GM10847 (cell line): ENCODE data around the gene WSB1.

Source experiments
- POLR2A ChIP-seq: IDR thresholded peaks from 2 replicates; pipeline ENCODE4 v1.6.1; 2011; ENCODE audit not compliant: insufficient read length; ENCODE audit errors: extremely low read depth

Gene WSB1

DNA sequence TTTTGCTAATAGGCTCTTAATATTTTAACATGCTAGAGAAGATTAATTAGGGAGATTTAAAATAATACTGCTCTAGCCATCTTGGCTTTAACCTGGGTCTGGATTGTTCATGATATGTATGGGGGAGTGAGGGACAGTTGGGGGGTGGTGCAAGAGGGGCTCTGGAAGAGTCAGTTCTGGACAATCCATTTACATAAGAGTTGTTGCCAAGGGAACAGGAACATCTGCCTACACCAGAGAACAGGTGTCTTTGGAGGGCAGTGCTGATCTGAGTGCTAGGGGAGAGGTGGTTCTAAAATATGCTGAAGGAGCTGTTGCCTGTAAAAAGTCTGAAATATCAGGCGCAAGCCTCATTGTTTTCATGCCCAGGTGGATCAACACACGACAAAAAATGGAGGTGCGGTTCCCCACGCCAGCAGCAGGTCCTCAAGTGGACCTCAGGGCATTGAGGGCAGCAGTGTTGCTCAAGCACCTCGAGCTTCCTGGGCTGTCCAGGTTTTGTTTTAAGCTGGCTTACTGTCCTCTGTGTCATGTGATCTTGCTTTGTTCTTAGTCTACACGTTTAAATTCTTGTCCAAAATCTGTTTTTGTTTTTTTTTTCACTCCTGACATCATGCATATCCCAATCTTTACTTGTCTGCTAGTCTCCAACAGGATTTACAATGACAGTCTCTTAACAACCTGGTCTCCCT is 25.4 kb upstream of the WSB1 start:
- no peak for TF ChIP-seq POLR2A

DNA sequence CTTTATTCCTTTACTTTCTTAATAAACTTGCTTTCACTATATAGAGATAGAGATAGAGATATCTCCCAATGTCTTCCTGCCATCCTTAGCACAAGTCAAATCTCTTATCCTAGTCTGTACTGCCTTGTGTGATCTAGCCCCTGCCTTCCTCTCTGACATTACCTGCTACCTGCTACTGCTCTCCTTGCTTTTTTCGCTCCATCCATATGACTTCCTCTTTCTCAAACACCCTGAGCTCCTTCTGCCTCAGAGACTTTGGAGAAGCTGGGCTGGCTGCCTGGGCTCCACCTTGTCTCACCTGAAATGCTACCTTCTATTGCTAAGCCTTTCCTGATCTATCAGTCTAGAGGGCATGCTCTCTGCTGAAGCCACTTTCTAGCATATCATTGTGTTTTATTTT is 24.7 kb upstream of the WSB1 start:
- no peak for TF ChIP-seq POLR2A

DNA sequence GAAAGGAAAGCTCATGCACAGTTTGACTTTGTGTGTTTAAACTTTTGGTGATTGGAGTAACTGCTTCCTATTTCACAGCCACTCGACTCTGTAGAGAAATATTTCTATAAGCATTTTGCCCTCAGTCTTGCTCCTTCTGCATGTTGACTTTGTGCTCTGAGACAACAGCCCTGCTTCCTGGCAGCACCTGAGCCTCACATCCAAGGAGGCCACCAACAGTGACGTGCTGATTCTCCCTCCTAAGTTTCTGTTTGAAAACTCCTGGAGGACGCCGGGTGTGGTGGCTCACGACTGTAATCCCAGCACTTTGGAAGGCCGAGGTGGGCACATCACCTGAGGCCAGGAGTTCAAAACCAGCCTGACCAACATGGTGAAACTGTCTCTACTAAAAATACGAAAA is 23.9 kb upstream of the WSB1 start:
- no peak for TF ChIP-seq POLR2A

DNA sequence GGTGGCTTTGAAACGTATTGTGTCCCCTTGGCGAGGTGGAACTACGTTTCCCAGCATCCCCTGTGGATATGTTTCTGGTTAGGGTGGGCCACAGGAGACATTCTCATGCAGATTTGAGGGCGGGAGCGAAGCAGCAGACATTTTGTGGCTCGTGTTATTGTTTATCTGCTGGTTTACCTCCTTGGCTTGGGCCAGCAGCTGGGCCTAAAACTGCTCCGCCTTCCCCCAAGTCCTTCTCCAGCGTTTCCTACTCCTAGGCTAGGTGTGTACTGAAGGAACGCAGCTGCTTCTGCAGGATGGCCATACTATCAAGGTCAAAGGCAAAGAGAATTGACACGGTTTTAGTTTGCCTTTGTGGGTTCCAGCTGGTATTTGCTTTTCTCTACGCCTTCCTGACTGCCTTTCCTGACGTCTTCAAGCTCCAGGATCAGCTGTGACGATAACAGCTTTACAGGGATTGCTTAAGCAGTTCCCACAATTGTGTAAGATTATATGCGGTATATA is 17.2 kb upstream of the WSB1 start:
- no peak for TF ChIP-seq POLR2A

DNA sequence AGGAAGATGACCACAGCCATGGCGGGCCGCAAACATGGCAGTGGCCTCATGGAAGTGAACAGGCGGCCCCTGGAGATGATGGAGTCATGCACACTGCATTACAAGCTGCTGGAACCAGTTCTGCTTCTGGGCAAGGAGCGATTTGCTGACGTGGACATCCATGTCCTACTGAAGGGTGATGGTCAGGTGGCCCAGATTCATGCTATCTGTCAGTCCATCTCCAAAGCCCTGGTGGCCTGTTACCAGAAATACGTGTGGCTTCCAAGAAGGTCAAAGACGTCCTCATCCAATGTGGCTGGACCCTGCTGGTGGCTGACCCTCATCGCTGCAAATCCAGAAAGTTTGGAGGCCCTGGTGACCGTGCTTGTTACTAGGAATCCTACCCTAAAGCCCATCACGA is 13.4 kb upstream of the WSB1 start:
- TF ChIP-seq POLR2A = no peak

DNA sequence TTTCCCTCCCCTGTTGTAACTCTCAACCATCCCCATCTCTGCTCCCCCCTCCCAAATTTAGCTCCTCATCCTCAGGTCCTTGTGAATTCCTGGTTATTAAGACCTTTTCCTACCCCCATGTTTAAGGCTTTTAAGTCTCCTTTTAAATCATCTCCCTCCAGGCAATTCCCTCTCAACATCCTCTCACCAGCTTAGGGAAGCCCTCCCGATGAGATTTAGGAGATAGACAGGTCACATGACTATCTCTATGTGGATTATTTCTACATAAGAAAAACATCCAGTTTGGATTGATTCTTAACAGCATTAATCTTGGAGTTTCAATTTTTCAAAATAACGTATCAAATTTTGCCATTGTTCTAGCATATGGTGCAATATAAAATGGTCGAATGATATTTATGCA is 12.5 kb upstream of the WSB1 start:
- TF ChIP-seq POLR2A = no peak

DNA sequence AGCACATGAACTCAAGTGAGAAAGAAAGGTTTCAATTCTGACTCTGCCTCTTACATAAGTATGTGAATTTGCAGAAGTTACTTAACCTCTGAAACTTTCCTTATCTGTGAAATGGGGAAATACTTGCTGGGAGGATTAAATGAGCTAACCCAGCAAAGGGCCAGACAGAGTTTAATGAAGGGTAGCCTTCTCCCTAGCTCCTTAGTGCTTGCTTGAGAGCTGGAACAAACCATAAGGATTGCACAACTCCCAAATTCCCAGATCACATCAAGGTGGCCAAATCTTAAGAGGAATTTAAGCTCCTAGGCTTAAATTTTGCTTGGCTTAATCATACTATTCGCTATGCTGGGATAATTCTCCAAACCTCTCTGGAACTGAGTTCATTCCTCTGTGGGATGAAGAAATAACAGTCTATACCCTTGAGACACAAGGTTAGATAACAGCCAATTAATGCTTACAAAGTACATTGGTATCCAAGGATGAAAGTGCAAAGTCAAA is 11.8 kb upstream of the WSB1 start:
- TF ChIP-seq POLR2A = no peak

DNA sequence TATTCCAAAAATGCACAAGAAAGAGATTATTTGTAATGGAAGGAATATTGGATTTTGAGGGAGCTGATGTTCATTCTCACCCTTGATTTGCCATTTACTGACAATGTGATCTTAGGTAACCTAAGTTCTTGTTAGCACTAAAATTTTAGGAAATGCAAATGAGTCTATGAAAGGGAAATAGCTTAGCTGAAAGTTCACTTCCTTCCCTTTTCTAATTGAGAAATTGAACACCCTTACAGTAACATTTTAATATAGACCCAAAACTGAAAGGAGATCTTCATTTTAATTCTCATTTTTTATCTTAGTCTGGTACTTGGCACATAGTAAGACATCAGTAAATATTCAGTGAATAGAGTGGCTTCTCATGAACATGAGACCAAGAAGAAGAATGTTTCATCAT is 10.9 kb upstream of the WSB1 start:
- TF ChIP-seq POLR2A = no peak

DNA sequence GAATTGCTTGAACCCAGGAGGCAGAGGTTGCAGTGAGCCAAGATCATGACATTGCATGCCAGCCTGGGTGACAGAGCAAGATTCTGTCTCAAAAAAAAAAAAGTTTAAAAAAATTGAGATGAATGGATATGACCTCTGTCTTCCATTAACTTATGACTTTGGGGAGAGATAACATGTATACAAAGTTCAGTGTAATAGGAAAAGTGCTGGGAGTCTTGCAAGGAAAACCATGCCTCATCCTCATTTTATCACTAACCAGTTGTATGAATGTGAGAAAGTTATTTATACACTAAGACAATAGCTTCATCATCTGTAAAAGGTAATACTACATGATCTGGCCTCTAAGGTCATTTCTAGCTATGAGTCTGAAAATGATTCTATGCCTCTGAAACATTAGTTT is 10.2 kb upstream of the WSB1 start:
- TF ChIP-seq POLR2A = no peak

DNA sequence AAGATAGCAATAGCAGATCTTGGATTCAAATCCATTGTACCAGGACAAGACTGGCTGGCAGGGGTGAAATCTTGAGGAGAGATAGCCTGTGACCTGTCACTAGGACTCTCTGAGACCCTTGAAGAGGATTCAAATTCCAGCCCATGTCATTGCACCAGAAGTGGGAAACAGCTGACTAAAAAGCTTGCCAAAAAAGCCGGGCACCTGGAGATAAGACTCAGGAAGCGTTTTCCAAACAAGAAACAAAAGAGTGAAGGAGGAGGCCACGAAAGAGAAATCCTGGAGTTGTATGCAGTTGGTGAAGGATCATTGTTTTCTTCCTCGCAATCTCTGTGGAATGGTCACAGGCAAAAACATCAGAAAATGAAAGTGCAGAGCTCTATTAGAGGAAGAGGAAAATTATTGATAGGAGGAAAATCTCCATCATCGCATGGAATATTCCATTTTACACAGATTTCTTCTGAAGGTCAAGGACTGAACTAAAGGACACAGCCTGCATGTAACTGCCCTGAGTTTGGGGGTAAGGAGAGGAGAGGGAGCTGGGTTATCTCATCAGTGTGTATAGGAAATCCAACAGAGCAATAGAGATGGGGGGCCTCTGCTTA is 9.0 kb upstream of the WSB1 start:
- TF ChIP-seq POLR2A = no peak

DNA sequence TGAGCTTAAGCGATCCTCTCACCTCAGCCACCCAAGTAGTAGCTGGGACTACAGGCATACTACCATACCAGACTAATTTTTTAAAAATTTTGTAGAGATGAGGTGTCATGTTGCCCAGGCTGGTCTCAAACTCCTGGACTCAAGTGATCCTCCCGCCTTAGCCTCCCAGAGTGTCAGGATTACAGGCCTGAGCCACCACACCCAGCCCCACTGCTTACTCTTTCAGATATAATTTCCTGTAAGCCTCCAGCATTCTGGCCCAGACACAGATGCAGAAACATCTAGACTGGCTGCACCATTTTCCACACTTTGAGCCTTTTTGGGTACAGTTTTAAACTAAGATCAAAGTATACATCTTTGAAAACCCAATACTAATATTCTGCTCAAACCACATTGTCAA is 8.4 kb upstream of the WSB1 start:
- TF ChIP-seq POLR2A = no peak

DNA sequence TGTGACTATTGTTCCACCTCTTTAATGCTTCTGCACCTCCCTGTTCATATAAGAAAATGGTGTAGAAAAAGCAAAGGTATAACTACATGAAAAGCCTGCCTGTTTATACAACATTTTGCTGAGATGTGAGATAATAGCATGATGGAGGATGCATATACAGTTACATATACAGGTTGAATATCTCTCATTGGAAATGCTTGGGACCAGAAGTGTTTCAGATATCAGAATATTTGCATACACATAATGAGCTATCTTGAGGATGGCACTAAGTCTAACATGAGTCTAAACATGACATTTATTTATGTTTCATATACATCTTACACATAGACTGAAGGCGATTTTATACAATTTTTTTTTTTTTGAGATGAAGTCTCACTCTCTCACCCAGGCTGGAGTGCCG is 5.7 kb upstream of the WSB1 start:
- no peak for TF ChIP-seq POLR2A

DNA sequence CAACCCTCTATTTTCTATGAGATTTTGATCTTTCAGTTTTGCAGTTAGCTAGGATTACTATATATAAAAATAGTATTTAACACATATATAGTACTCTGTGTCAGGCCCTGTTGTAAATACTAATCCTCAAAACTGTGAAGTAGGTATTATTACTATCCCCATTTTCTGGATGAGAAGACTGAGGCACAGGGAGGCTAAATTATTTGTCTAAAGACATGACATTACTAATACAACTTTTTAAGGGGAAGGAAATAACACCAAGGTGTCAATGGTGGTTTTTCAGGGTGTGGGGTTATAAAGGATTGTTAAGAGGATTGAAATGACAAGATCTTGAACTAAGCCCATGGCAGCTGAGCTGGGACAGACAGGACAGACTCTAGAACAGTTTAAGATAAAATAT is 4.1 kb upstream of the WSB1 start:
- no peak for TF ChIP-seq POLR2A

DNA sequence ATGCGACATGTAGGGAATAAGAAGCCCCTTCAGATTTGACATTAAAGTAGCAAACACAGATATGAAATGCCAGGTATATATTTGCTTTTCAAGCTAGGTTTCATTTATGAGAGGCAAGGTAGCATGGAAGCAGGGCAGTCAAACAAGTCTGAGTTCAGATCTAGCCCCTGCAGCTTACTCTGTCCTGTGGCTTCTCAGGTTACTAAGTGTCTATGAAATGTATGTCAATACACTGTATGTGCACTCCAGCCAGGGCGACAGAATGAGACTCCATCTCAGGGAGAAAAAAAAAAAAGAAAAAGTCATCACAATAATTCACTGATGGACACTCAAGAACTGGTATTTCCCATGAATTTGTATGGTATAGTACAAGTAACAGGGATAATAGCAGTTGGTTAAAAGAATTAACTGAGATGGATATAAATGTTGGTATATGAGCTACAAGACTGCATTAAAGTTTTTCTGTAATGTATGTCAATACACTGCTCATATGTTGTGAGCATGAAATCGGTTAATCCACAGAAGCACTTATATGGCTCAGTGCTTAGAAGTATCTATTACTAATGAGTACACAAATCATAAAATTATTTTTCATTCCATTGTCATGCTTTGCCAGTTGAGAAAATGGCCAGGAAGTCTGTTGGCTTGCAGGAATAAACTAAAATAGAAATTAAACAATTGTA is 2.9 kb upstream of the WSB1 start:
- TF ChIP-seq POLR2A = no peak

DNA sequence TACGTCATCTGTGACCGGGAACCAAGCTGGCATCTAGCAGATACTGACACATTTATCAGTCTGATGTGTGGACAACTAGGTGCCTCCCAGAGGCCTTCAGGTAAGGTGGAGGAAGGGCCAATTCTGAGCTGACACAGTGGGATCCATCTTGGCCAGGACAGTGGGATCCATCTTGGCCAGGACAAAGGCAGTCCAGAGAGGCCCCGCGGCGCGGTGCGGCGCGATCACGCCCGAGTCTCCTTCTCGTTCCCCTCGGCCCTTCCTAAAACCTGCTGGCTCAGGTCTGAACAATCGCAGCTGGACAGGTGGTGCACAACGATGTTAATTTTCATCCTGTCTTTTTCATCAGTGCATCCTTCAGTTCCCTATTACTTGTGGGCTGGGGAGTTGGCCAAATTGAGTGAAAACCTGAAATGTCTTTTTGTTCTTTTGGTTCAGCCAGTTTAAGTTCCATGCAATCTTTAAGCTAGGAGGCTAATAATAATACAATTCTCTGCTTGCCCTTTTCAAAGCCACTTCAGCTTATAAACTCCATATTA is 486 bp upstream of the WSB1 start:
- TF ChIP-seq POLR2A = no peak

DNA sequence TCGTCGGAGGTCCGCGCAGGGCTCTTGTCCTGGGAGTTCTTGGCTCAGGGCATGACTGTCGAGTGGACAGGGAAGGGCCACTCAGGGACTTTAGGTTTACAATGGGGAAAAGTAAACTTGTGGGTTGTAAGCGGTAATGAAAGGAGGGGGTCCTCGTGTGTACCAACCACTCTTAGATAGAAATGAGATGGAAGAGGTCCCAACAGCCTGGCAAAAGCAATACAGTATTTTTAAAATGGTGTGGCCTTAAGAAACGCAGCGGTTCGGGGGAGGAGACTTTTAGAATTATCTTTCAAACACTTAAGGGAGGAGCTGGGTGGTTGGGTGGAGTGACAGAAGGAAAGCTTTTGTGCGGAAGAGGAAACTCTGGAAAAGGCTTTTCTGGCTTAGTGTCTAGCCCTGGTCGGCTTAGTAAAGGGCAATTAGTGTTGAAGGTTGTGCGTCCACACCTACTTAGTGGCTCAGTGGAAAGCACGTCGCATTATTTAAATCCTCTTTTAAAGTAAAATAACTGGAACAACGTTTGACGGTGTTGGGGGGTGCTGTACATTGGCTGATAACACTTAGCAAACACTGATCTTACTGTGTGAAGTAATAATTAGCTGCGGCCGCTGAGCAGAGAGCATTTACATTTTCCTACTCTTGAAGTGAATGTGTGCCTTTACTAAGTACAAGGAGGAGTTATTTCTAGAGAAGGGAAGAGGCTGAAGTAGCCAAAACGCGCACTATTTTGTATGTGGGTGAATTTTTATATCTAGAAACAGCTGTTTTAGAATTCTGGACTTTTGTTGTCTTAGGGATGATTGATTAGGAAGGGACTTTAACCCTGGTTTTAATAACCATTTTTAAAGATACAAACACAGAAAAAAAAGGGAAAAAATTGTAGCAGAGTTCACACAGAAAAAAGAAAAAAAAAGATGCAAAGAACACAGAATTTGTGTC is 1.0 kb downstream of the WSB1 start:
- TF ChIP-seq POLR2A = no peak

DNA sequence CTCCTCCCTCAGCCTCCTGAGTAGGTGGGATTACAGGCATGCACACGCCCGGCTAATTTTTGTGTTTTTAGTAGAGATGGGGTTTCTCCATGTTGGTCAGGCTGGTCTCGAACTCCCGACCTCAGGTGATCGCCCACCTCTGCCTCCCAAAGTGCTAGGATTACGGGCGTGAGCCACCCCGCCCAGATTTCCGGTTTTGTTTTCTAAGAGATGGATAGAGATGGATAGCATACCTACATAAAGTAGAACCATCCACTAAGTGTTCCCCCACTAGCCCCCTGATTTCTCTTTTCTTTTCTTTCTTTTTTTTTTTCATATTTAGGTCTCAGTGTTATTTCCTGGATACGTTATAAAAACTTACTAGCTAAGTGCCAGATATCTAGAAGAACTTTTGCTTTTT is 2.0 kb downstream of the WSB1 start:
- no peak for TF ChIP-seq POLR2A
